Measurements from ENCODE around the gene APH1A. TPM values are rescaled to one million over a fixed set of nuclear protein-coding genes. Genes with fewer than 3 reads are reported as not detected.
"Not testable (repeated sequence)": the region's sequence is repeated elsewhere in the genome, so short reads cannot be mapped to it uniquely, and the experiment has no call there.

APH1A gene
- total RNA-seq, 1 donor from 2014 or later, result 135 TPM

- Histone ChIP-seq H3K4me3 (no peak overlapping the region), H3K9me3 (no peaks in the 10 kb centered on the region), H3K4me1 (no peaks in the 10 kb centered on the region), H3K27ac (no peak overlapping the region), H3K36me3 (peaks cover 80% of the 10 kb centered on the region), H3K27me3 (no peaks in the 10 kb centered on the region)
- DNase-seq (no peak), ATAC-seq (no peak)
- intact Hi-C loops (cut with DNase I), result no loop called here
- no peak for TF ChIP-seq CTCF (IDR thresholded peaks at IDR 0.05)
Measured at GRCh38 chr1:150226486-150226885, 42.3 kb downstream of the APH1A start.

- Histone ChIP-seq H3K4me3 (no peak overlapping the region), H3K4me1 (no peaks in the 10 kb centered on the region), H3K27me3 (no peaks in the 10 kb centered on the region), H3K9me3 (no peaks in the 10 kb centered on the region), H3K36me3 (peaks cover 77% of the 10 kb centered on the region), H3K27ac (no peak overlapping the region)
- intact Hi-C loops (cut with DNase I), result no loop called here
- no peak for ATAC-seq
- DNase-seq, result no peak
- no peak for TF ChIP-seq CTCF (IDR thresholded peaks at IDR 0.05)
Measured at GRCh38 chr1:150225546-150225945, 43.3 kb downstream of the APH1A start.

- ATAC-seq, result no peak
- intact Hi-C loops (cut with DNase I), result no loop called here
Measured at GRCh38 chr1:150224983-150225382, 43.8 kb downstream of the APH1A start.

GRCh38 chr1:150221552-150221951 is 47.3 kb downstream of the APH1A start:
- Histone ChIP-seq H3K36me3 (peaks cover 69% of the 10 kb centered on the region), H3K9me3 (no peaks in the 10 kb centered on the region), H3K4me1 (no peaks in the 10 kb centered on the region), H3K4me3 (no peak overlapping the region), H3K27ac (no peak overlapping the region), H3K27me3 (no peaks in the 10 kb centered on the region)
- intact Hi-C loops (cut with DNase I), result no loop called here
- DNase-seq (no peak), ATAC-seq (peak; percentile 30)
- TF ChIP-seq CTCF (IDR thresholded peaks at IDR 0.05), result peak; percentile 43

More at GRCh38 chr1:150224983-150225382, 43.8 kb downstream of the APH1A start:
- Histone ChIP-seq H3K36me3 (peaks cover 77% of the 10 kb centered on the region), H3K4me1 (no peaks in the 10 kb centered on the region), H3K4me3 (no peak overlapping the region), H3K27ac (no peak overlapping the region), H3K9me3 (no peaks in the 10 kb centered on the region), H3K27me3 (no peaks in the 10 kb centered on the region)
- no peak for DNase-seq
- TF ChIP-seq CTCF (IDR thresholded peaks at IDR 0.05), result no peak

- intact Hi-C loops (cut with DNase I), result not testable (repeated sequence)
Measured at GRCh38 chr1:150215855-150216254, 53.0 kb downstream of the APH1A start.

More at GRCh38 chr1:150215855-150216254, 53.0 kb downstream of the APH1A start:
- H3K9me3 ChIP-seq, ATAC-seq, H3K4me1 ChIP-seq, H3K27ac ChIP-seq, H3K4me3 ChIP-seq, H3K27me3 ChIP-seq, DNase-seq: not testable (repeated sequence)
- H3K36me3 ChIP-seq, result peaks cover 22% of the 10 kb centered on the region

Other genes with a start within 250 kb of the APH1A start
- gene VPS45, start 201.2 kb downstream of the APH1A start, total RNA-seq, result 37.4 TPM
- gene PLEKHO1, start 119.1 kb downstream of the APH1A start, total RNA-seq, result 44.5 TPM
- gene ANP32E, start 32.9 kb downstream of the APH1A start, total RNA-seq, result 29.6 TPM
- 0.55 TPM for gene CA14, start 11.2 kb downstream of the APH1A start, total RNA-seq
- 15.4 TPM for gene C1orf54, start 3.8 kb upstream of the APH1A start, total RNA-seq
- gene CIART, start 13.5 kb upstream of the APH1A start, total RNA-seq, result 10.6 TPM
- 46.1 TPM for gene MRPS21, start 24.8 kb upstream of the APH1A start, total RNA-seq
- 53.4 TPM for gene PRPF3, start 52.5 kb upstream of the APH1A start, total RNA-seq
- 31.4 TPM for gene RPRD2, start 95.1 kb upstream of the APH1A start, total RNA-seq
- gene TARS2, start 218.4 kb upstream of the APH1A start, total RNA-seq, result 18.5 TPM
- gene ECM1, start 239.1 kb upstream of the APH1A start, total RNA-seq, result 15.5 TPM
- 1.0 TPM for gene FALEC, start 246.7 kb upstream of the APH1A start, total RNA-seq

Data from upper lobe of right lung (tissue), 1 donor.